NCI-H2171 treated with DMSO at 0.1 percent for 48 hours (cell line): ENCODE results near the gene ADGRV1.
"Not testable (repeated sequence)": the region's sequence is repeated elsewhere in the genome, so short reads cannot be mapped to it uniquely, and the experiment has no call there.

ENCODE experiments used
- DNase-seq: peaks from one replicate; lab custom pipeline; 2025; lab: John Stamatoyannopoulos, UW

The ADGRV1 gene

GRCh38 chr5:90985341-90985740 lies 426.7 kb downstream of the ADGRV1 start:
- DNase-seq, result no peak

GRCh38 chr5:90987726-90988125 lies 429.1 kb downstream of the ADGRV1 start:
- no peak for DNase-seq

GRCh38 chr5:90991201-90991600 lies 432.6 kb downstream of the ADGRV1 start:
- DNase-seq, result no peak

GRCh38 chr5:90994796-90995195 lies 436.2 kb downstream of the ADGRV1 start:
- no peak for DNase-seq

GRCh38 chr5:90996089-90996488 lies 437.5 kb downstream of the ADGRV1 start:
- DNase-seq, result no peak

GRCh38 chr5:90997082-90997481 lies 438.5 kb downstream of the ADGRV1 start:
- DNase-seq, result no peak

- DNase-seq, result no peak
These were observed 442.1 kb downstream of the ADGRV1 start for GRCh38 chr5:91000743-91001142.

GRCh38 chr5:91006713-91007112 lies 448.1 kb downstream of the ADGRV1 start:
- no peak for DNase-seq

GRCh38 chr5:91007251-91007650 lies 448.7 kb downstream of the ADGRV1 start:
- DNase-seq, result no peak

GRCh38 chr5:91007780-91008402 lies 449.3 kb downstream of the ADGRV1 start:
- DNase-seq, result no peak

GRCh38 chr5:91010090-91010489 lies 451.5 kb downstream of the ADGRV1 start:
- DNase-seq, result no peak

GRCh38 chr5:91011029-91011428 lies 452.4 kb downstream of the ADGRV1 start:
- DNase-seq, result no peak

- not testable (repeated sequence) for DNase-seq
These were observed 454.3 kb downstream of the ADGRV1 start for GRCh38 chr5:91012867-91013266.

GRCh38 chr5:91016322-91016721 lies 457.7 kb downstream of the ADGRV1 start:
- no peak for DNase-seq

GRCh38 chr5:91016954-91017700 lies 458.5 kb downstream of the ADGRV1 start:
- DNase-seq, result no peak

GRCh38 chr5:91018200-91018599 lies 459.6 kb downstream of the ADGRV1 start:
- DNase-seq, result no peak

- no peak for DNase-seq
These were observed 460.2 kb downstream of the ADGRV1 start for GRCh38 chr5:91018712-91019371.

- no peak for DNase-seq
These were observed 461.6 kb downstream of the ADGRV1 start for GRCh38 chr5:91020065-91020800.

GRCh38 chr5:91022518-91022917 lies 463.9 kb downstream of the ADGRV1 start:
- no peak for DNase-seq

GRCh38 chr5:91024206-91024605 lies 465.6 kb downstream of the ADGRV1 start:
- no peak for DNase-seq

GRCh38 chr5:91024727-91025126 lies 466.1 kb downstream of the ADGRV1 start:
- DNase-seq, result peak; percentile 43

- DNase-seq, result no peak
These were observed 466.9 kb downstream of the ADGRV1 start for GRCh38 chr5:91025449-91025848.

- no peak for DNase-seq
These were observed 467.4 kb downstream of the ADGRV1 start for GRCh38 chr5:91025956-91026355.
